ENCODE results near the gene RRAGD. TPM values are rescaled to one million over a fixed set of nuclear protein-coding genes. Genes with fewer than 3 reads are reported as not detected.

The RRAGD gene
- total RNA-seq, 1 donor from 2014 or later, result 62.9 TPM

- Histone ChIP-seq H3K9me3 (no peaks in the 10 kb centered on the region), H3K4me1 (peaks cover 47% of the 10 kb centered on the region), H3K36me3 (no peaks in the 10 kb centered on the region), H3K27me3 (ENCODE audit: low read depth) (no peaks in the 10 kb centered on the region), H3K4me3 (peak within 1 kb of the TSS; percentile 88), H3K27ac (peak within 1 kb of the TSS; percentile 99)
- peak; percentile 6 for TF ChIP-seq CTCF (IDR thresholded peaks at IDR 0.05)
- ATAC-seq (peak; percentile 98), DNase-seq (peak; percentile 97)
- intact Hi-C loops (cut with DNase I), result no loop called here
These were observed 59.6 kb downstream of the RRAGD start, which contains the start of gene UBE2J1 for GRCh38 chr6:89352278-89353117. Gene UBE2J1, minus strand, starts transcription at chr6:89352722. Its CDS starts 153 bp downstream, at chr6:89352569.

DNA sequence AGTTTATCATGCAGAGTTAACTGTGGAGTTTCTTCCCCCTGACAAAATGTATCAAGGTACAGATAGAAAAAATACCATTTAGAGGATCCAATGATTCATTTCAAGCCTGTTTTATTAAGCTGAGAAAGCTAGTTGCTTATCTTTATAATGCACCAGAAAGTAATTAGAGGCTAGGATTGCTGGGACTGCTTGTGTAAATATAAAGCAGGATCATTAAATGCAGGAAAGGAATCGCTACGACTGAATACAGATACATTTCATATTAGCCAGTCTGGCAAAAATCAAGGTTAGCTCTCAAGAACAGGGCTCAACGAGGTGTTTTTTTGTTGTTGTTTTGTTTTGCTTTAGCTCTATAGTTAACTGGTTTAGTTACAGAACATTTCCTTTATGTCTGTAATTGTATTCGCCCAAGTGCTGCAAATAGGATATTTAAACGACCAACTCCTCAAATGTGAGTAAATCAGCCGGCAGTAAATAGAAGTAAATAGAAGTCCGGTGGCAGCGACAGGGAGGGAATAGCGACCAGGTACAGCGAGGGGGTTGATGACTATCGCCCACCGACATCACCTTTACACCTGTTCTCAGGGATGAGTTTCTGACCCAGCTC lies 60.3 kb downstream of the RRAGD start:
- ATAC-seq (no peak), DNase-seq (no peak)
- intact Hi-C loops (cut with DNase I), result no loop called here
- peak overlapping the region; percentile 99 for H3K27ac ChIP-seq
- H3K36me3 ChIP-seq, result no peaks in the 10 kb centered on the region
- no peak for TF ChIP-seq CTCF (IDR thresholded peaks at IDR 0.05)
- peaks cover 54% of the 10 kb centered on the region for H3K4me1 ChIP-seq
- no peaks in the 10 kb centered on the region for H3K27me3 ChIP-seq (ENCODE audit: low read depth)
- H3K4me3 ChIP-seq, result peak overlapping the region; percentile 88
- no peaks in the 10 kb centered on the region for H3K9me3 ChIP-seq

DNA sequence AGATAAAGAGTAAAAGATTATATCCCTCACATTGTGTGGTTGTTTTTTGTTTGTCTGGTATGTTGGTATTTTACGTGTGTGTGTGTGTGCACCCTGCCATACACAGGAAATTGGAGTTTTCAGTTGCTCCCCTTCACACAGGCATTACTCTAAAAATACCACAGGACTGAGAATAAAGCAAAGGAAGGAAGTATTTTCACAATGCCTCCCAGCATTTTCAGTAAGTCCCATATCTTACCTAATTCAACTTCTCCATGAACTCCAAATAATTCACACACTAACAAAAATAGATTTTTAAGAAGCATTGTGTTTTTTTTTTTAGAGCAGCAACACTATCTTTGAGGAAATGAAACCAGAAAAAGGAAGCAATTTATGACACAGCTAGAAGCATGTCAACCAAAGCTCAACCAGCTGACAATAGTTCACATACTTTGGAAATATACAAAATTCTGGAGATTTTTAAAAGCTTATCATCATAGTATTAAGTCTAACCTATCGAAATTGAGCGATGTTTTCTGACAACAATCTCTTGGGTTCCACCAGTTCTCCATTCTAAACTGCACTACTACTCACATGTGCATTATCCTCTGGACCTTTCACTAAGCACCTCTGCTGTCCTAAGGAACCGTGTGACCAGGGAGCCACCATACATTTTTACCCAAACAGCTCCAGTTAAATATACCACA lies 61.6 kb downstream of the RRAGD start:
- peak overlapping the region; percentile 88 for H3K4me3 ChIP-seq
- no peak for DNase-seq
- no peak for TF ChIP-seq CTCF (IDR thresholded peaks at IDR 0.05)
- no peak for ATAC-seq
- H3K4me1 ChIP-seq, result peaks cover 59% of the 10 kb centered on the region
- H3K27ac ChIP-seq, result peak overlapping the region; percentile 99
- intact Hi-C loops (cut with DNase I), result no loop called here
- H3K9me3 ChIP-seq, result no peaks in the 10 kb centered on the region
- no peaks in the 10 kb centered on the region for H3K36me3 ChIP-seq
- H3K27me3 ChIP-seq (ENCODE audit: low read depth), result no peaks in the 10 kb centered on the region

DNA sequence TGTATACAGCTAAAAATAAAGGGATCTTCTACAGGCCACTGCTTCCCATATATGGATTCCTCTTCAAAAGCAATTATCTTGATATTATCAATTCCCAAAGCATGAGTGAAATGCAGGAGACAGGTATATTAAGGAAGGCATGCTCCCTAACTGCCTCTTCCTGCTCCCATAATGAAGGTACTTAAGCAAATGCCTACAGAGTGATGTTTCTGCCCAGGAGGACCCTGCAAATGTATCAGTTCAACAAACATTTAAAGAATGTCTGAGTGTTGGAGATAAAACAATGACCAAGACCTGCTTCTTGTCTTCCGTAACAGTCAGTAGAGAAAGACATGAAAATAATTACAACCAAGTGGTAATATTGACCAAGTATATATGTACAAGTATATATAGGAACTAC lies 63.7 kb downstream of the RRAGD start:
- peaks cover 68% of the 10 kb centered on the region for H3K4me1 ChIP-seq
- H3K4me3 ChIP-seq, result no peak overlapping the region
- intact Hi-C loops (cut with DNase I), result no loop called here
- DNase-seq, result no peak
- H3K36me3 ChIP-seq, result no peaks in the 10 kb centered on the region
- ATAC-seq, result no peak
- no peaks in the 10 kb centered on the region for H3K27me3 ChIP-seq (ENCODE audit: low read depth)
- H3K27ac ChIP-seq, result no peak overlapping the region
- TF ChIP-seq CTCF (IDR thresholded peaks at IDR 0.05), result no peak
- H3K9me3 ChIP-seq, result no peaks in the 10 kb centered on the region

GRCh38 chr6:89347825-89348224 lies 64.2 kb downstream of the RRAGD start:
- H3K9me3 ChIP-seq, result no peaks in the 10 kb centered on the region
- ATAC-seq (no peak), DNase-seq (peak; percentile 55)
- peak overlapping the region; percentile 5 for H3K27ac ChIP-seq
- intact Hi-C loops (cut with DNase I), result no loop called here
- H3K27me3 ChIP-seq (ENCODE audit: low read depth), result no peaks in the 10 kb centered on the region
- H3K4me1 ChIP-seq, result peaks cover 65% of the 10 kb centered on the region
- peaks cover 3% of the 10 kb centered on the region for H3K36me3 ChIP-seq
- TF ChIP-seq CTCF (IDR thresholded peaks at IDR 0.05), result no peak
- no peak overlapping the region for H3K4me3 ChIP-seq
